Hypothalamus (tissue), 51 donors: ENCODE measurements around the gene LAMTOR1.
A peak's percentile ranks its signal among the peaks of the same experiment; 100 is the strongest.
"Not testable (repeated sequence)": the region's sequence is repeated elsewhere in the genome, so short reads cannot be mapped to it uniquely, and the experiment has no call there.

Experiments used
- DNase-seq, 51 donors: peaks; one replicate each; lab custom pipeline; 2025; lab: John Stamatoyannopoulos, UW

The LAMTOR1 gene

DNA sequence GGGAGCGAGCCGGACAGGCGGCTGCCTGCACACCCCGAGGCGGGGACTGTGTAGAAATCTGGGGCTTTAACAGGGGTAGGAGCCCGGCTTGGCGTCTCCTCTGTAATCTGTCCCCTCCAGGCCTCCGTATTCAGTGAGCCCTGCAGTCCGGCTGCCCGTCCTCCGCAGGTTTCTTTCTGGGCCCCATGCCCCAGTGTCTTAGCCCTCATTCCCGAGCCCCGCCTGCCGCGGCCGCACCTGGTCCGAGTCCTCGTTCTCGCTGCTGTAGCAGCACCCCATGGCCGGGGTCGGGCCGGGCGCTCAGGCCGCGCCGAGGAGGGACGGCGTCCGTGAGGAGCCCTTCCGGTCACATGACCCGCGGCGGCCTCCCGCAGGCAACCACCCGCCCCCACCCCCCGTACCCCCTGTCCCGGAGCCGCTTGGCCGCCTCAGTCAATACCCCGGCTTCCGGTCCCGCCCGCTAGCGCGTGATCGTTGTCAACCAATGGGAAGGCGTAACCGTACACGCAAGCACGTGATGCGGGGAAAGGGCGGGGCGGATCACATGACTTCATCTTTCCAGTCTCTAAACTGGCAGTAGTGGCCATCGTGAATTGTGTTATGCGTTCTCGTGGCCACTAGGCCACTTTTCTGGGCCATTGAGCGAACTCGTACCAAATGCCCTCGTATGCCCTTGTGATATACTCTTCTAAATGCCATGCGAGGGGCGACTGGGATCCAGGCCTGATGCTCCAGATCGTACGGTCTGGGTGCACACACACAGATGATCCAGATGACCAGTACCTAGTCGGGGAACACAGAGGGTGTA is at the start of gene LAMTOR1:
TSS of gene LAMTOR1 (minus strand) at position 352 of the 808 bp plus-strand sequence. CDS start at position 279, 73 bp downstream.
- peak; percentile 91 to 99 (median 98) for DNase-seq

DNA sequence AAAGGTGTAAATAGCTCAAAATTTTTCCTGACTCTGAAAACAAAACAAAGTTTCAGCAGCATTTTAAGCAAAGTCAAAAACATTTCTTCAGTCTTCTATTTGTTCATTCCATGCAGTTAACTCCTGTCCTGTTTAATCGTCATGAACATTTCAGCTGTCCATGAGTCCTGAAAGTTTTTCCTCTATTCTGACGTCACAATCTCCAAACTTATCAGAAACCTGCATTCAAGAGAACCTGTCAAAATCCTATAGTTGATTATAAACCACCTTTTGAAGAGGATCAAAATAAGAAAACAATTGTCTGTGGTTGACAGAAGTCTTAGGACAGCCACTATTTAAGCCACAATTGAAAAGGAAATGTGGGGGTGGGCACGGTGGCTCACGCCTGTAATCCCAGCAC is 47.8 kb upstream of the LAMTOR1 start:
- no peak for DNase-seq

DNA sequence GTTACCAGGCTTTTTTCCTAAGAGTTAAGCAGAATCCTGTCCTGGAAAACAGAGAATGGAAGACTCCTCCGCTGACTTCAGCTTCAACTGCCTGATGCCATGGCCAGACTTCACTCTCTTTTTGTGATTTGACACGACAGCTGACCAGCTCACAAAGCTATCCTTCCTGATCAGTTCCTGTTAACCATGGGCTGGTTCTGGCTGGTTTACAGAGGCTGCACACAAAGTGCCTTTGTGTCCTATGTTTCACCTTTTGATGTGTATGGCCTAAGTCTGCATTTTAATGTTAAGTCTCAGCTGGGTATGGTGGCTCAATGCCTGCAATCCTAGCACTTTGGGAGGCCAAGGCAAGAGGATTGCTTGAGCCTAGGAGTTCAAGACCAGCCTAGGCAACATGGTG is 43.5 kb upstream of the LAMTOR1 start:
- DNase-seq = no peak

DNA sequence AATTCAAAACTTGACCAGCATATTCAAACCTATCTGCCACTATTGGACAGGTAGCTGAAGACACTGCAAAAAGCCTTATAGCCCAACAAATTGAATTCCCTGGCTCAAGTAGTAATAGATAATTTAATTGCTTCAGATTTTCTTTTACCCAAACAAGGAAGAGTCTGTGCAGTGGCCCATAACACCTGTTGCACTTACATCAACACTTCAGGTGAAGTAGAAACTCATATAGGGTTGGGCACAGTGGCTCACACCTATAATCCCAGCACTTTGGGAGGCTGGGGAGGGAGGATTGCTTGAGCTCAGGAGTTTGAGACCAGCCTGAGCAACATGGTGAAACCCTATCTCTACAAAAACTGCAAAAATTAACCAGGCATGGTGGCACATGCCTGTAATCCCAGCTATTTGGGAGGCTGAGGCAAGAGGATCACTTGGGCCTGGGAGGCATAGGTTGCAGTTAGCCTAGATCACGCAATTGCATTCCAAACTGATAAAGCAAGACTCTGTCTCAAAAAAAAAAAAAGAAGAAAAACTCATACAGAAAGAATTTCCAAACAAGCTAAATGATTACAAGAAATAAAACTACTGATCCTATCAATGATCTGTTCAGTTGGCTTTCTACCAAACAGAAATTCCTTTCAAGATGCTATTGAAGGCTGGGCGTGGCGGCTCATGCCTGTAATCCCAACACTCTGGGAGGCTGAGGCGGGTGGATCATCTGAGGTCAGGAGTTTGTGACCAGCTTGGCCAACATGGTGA is 41.9 kb upstream of the LAMTOR1 start:
- no peak for DNase-seq

DNA sequence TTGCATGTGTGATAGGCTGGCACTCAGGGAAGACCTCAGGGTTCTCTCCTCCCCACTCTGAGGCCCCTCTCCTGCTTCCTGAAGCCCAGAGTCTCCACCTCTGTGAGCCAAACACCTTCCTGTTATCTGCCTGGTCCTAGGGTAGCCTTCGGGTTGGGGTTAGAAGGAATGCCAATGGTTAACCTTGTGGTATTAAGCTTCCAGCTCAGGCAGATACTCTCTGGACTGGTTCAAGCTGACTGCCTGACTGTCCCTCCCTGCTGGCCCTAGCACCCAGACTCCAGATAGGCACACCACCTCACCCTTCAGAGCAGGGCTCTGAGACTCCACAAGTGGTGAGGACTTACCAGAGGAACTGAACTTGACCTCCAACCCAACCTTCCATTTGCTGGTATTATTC is 39.4 kb upstream of the LAMTOR1 start:
- not testable (repeated sequence) for DNase-seq

DNA sequence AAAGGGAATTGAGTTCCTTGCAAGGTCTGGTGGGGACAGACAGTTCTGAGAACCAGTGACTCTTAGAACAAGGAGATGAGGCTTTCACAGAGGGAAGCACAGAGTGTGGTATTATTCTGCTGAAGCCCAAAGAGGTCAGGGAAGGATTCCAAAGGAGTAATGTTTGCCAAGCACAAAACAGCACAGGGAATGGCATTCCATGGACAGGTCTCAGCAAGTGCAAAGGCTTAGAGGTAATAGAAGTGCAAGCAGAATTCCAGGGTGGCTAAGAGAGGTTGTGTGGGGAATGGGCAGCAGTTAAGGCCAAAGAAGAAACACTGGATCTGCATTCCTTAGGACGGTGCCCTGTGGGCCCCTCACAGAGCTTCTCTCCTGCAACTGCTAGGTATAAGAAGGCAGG is 39.0 kb upstream of the LAMTOR1 start:
- not testable (repeated sequence) for DNase-seq

DNA sequence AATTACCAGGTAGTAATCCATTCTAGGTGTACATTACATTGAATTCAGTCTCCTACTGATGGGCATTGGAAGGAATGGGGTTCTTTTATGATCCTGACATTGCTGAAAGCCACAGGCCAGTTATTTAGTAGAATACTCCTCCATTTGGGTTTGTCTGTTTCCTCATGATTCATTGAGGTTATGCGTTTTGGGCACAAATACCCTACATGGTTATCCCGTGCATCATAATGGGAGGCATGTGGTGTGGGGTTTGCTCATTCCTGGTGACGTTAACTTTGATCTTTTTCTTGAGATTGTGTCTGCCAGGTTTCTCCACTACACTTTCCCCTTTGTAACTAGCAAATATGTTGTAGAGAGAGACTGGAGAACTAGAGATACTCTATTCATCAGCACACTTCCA is 38.0 kb upstream of the LAMTOR1 start:
- no peak for DNase-seq

DNA sequence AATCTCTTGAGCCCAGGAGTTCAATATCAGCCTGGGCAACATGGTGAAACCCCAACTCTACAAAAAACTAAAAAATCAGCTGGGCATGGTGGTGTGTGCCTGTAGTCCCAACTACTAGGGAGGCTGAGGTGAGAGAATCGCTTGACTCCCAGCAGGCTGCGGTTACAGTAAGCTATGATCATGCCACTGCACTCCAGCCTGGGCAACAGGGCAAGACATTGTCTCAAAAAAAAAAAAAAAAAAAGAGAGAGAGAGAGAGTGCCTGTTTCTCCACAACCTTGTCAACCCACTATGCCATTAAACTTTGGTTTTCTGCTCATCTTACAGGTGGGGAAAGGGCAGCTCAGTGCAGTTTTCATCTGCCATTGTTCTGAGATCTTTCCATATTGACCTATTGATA is 37.6 kb upstream of the LAMTOR1 start:
- DNase-seq = no peak

DNA sequence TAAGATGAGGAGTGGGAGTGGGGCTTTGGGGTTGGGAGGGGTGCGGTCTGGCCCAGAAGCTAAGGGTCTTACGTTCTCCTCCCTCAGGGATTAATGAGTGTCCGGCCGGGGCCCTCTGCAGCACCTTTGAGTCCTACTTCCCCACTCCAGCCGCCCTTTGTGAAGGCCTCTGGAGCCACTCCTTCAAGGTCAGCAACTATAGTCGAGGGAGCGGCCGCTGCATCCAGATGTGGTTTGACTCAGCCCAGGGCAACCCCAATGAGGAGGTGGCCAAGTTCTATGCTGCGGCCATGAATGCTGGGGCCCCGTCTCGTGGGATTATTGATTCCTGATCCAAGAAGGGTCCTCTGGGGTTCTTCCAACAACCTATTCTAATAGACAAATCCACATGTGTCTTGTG is 36.4 kb upstream of the LAMTOR1 start:
- no peak for DNase-seq

DNA sequence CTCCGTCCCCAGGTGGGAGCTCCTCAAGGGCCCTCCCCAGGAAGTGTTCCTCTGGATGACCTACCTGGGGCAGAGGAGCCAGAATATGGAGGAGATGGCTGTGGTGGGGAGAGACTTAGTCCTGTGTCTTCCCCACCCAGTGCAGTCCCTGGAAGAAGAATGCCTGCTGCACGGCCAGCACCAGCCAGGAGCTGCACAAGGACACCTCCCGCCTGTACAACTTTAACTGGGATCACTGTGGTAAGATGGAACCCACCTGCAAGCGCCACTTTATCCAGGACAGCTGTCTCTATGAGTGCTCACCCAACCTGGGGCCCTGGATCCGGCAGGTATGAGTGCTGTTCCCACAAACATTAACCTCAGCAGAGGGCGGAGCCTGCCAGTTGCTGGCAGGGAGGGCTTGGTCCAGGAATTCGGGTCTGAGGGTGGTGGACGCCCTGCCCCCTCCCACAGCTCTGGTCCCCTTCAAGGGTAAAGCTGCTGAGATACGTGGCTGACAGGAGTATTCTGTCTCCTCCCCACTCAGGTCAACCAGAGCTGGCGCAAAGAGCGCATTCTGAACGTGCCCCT is 35.8 kb upstream of the LAMTOR1 start:
- no peak for DNase-seq

DNA sequence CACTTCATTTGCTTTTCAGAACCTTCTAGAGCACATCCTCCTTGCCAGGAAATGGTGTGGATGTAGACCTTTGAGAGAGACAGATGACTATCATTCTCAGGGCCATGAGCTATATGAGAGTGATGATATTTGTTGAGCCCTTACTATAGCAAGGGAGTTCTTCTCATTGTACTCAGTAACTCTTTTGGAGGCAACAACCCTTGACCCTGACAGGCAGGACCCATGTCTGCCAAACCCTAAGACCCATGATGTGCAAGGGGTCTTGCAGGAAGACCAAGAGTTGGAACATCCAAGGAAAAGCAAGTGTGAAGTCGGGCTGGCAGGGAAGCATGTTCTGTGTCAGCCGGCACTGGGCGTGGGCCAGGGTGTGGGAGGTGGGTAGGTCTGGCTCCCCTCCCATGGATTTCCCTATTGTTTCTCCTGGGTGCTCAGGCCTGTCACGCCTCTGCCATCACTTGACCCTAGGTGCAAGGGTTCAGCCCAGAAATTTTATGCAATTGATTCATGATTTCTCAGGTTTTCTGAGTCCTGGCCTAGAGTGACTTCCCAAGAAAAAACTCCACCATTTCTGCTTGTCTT is 33.7 kb upstream of the LAMTOR1 start:
- no peak for DNase-seq

DNA sequence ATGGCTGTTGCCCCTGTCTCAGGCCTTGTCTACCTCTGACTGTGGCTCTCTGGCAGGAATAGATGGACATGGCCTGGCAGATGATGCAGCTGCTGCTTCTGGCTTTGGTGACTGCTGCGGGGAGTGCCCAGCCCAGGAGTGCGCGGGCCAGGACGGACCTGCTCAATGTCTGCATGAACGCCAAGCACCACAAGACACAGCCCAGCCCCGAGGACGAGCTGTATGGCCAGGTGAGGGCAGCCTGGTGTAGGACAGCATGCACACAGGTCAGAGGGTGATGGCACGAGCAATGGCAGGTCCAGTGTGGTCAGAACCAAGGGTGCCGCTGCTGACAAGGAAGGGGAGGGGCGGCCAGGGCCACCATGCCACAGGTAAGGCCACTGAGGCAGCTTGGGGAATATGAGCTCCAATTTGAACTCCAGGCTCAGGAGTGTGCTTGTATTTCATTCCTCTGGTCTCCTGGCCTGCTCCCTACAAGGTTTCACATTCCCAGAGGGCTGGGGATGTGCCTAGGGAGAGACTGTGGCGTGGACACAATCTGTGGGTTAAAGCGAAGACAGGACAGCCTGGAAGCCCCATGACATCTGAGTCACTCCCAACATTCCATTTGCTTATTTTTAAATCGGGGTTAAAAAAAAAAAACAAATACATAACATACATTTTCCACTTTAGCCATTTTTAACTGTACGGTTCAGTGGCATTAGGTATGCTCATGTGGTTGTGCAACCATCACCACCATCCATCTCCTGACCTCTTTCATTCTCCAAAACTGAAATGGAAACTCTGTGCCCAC is 33.0 kb upstream of the LAMTOR1 start:
- DNase-seq = no peak

DNA sequence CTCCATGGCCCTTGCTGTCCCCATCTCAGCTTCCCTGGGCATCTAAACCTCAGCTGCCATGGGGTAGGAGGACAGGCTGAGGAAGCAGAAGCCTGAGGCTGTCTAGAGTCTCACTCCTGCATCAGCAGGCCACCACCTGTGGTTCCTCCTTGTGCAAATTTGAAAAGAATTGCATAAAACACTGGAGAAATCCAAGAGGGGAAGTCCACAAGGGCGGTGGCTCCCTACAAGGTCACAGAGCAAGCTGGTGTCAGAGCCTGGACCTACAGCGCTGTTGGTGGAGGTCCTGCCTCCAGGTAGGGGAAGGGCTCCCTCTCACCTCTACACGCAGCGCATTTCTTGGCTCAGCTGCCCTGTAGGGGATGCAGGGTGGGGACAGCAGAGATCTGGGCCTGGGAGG is 32.4 kb upstream of the LAMTOR1 start, which contains the start of gene FOLR3:
TSS of gene FOLR3 (plus strand) at position 253 of the 400 bp plus-strand sequence. CDS start 228 bp downstream, outside the sequence.
- not testable (repeated sequence) for DNase-seq

DNA sequence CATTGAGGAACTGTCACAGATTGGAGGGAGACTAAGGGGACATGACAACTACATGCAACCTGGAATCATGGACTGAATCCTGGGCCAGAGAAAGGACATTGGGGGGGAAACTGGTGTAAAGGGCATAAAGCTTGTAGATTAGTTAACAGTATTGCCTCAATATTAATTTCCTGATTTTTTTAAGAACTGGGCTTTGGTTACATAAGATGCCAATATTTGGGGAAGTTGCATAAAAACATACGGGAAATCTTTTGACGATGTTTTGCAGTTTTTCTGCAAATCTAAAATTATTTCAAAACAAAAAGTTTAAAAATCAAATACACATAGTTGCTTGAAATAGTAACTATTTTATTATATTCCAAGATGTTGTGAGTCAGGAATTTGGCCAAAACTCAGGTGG is 29.5 kb upstream of the LAMTOR1 start:
- no peak for DNase-seq

DNA sequence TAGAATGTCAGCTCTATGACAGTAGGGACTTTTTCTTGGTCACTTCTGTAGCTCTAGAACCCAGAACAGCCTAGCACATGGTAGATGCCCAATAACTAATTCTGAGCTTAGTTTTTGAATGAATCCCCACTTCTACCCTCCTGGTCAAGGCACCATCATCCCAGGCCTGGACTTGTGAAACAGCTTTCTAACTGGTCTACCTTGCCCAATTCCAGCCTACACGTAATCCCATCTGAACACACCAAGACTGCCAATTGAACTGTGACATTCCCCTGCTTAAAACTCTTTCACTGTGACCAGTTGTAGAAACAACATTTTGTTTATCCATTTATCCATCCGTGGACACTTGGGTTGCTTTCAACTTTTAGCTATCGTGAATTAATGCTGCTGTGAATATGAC is 26.3 kb upstream of the LAMTOR1 start:
- DNase-seq = no peak

DNA sequence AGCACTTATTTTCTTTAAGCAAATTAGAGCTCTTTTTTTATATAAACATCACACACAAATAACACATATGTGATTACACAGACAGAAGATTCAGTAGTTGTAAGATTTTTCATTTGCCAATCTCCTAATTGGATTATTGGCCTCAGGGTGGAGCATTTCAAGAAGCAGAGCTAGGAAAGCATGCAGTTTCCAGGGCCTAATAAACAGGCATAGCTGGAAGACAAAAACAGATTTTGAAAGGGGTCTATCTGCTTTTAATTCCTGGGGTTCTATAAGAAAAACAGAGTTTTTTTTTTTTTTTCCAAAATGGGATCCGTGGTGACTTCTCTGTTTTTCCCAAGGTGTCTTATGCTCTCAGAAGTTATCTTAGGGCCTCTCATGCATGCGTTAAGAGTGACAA is 24.8 kb upstream of the LAMTOR1 start:
- DNase-seq = no peak

DNA sequence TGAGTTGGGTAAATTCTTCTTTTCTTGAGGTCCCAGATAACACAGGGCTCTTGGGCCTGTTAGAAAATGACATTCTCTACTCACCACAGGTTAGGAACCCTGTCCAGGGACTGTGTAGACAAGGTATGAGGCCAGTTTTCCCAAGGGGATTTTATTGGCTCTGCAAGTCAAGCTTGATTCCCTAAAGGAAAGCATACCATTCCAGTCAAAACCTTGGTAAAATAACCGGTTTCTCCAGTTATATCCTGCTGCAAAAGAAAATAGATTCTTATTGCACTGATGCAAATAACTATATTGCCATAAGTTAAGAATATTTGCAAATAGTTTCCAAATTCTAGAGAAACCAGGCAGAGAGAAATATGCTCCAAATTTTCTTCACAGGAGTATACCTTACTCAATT is 22.9 kb upstream of the LAMTOR1 start:
- DNase-seq = no peak

DNA sequence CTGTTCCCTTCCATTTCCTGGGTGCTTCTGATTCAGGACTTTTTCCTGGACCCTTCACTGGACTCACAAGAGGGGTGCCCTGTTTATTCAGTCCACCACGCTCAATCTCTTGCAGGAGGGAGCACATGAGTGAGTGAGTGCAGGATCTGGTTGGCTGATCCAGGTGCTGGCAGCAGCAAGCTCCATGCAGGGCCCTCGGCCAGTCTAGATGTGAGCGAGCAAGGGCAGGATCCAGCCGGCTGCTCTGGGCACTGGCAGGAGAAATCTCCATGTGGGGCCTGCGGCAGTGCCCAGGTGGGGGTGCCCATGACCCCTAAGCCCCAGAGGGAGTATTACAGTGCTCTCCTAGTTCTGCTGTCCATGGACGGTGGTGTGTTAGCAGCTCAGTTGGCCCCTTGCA is 20.9 kb upstream of the LAMTOR1 start:
- no peak for DNase-seq

DNA sequence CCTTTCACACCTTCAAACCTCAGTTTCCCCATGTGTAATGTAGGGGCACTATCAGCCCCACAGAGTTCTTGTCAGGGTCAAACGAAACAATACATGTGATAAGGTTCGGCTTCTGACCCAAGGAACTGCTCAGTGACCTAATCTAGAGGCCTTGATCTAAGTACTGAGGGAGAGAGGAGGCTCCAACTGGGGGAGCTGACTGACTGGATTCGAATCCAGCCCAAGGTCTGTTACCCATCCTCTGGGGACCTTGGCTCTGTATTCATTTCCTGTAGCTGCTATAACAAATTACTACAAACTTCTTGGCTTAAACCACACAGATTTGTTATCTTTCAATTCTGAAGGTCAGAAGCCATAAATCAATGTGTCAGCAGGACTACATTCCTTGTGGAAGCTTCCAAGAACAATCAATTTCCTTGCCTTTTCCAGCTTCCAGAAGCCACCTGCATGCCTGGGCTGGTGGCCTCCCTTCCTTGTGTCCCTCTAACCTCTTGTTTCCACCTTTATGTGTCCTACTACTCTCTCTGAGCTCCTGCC is 20.1 kb upstream of the LAMTOR1 start:
- no peak for DNase-seq

DNA sequence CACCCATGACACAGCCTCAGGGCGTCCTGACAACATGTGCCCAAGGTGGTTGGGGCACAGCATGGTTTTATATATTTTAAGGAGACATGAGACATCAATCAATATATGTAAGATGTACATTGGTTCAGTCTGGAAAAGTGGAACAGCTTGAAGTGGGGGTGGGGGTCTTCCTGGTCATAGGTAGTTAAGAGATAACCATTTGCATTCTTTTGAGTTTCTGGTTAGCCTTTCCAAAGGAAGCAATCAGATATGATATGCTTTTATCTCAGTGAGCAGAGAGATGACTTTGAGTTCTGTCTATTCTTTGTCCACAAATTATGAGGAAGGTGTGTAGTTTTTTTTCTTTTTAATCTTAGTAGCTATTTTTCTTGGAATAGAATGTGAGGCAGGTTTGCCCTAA is 19.5 kb upstream of the LAMTOR1 start:
- DNase-seq = no peak
